HCT116 (cell line): Measurements from ENCODE around the gene CLEC3B. TPM values are rescaled to one million over a fixed set of nuclear protein-coding genes. Genes with fewer than 3 reads are reported as not detected.

Source experiments
- ATAC-seq: fragments of 200-7000 bp; cut with Tn5 transposase; 2 replicates; pipeline ENCODE4 v1.9.1; 2020; ENCODE audit warnings: mild to moderate bottlenecking, moderate library complexity
- BruUV-seq: library from RNA; stranded (reverse); fragments of 400-500 nt; replicated peaks from 2 replicates; lab custom pipeline; 2021; lab: Mats Ljungman, UMichigan
- CTCF ChIA-PET: fragments of 300-600 bp; sonication (Branson Sonifier 250); formaldehyde crosslinking; loops from one replicate; lab custom pipeline; 2021; ENCODE audit warnings: antibody characterized with exemption; lab: Charles Lee
- POLR2A ChIA-PET: fragments of 300-600, 350-600 bp; sonication (Branson Sonifier 250); formaldehyde crosslinking; loops from one replicate; lab custom pipeline; 2021; ENCODE audit warnings: antibody characterized with exemption; lab: Charles Lee
- RAD21 ChIA-PET, 2 experiments: fragments of 300-600 bp; sonication (Branson Sonifier 250); formaldehyde crosslinking; loops; one replicate each; lab custom pipeline; 2023; ENCODE audit warnings: low total read pairs in 2 of 2; ENCODE audit not compliant: uncharacterized antibody in 2 of 2, unreplicated experiment in 2 of 2, low non-redundant PET in 1 of 2; lab: Charles Lee
- DNase-seq: peaks from one replicate; pipeline ENCODE4 v3.0.0-alpha.2; 2010; ENCODE audit warnings: low read depth, low spot score
- H2AFZ ChIP-seq: fragments of 200-600 bp; shearing (Covaris generic), sonication (generic); 2 replicates; pipeline ENCODE4 v1.6.1; 2017; ENCODE audit warnings: low read depth, mixed run types, mixed read lengths, antibody characterized with exemption, low read length; ENCODE audit not compliant: poor library complexity, severe bottlenecking
- H3K27ac ChIP-seq: 2 replicates; pipeline ENCODE4 v1.5.1; 2012; ENCODE audit warnings: low read depth, low read length
- H3K27me3 ChIP-seq: fragments of 200-600 bp; sonication (generic); 2 replicates; pipeline ENCODE4 v1.6.1; 2016; ENCODE audit warnings: mixed run types, low read length, mixed read lengths; ENCODE audit not compliant: insufficient read depth
- H3K36me3 ChIP-seq, 2 experiments: fragments of 200-500 bp in 1 of 2; fragments of 200-600 bp in 1 of 2; sonication (Bioruptor generic) in 1 of 2; sonication (generic) in 1 of 2; 2 replicates each; pipeline versions ENCODE4 v1.5.1 to v1.6.1; 2014 to 2016; ENCODE audit warnings: low read length in 2 of 2, inconsistent platforms in 1 of 2, mixed read lengths in 1 of 2, mixed run types in 1 of 2; ENCODE audit not compliant: insufficient read depth in 2 of 2, control insufficient read depth in 1 of 2
- H3K4me1 ChIP-seq, 2 experiments: fragments of 200-600 bp in 1 of 2; sonication (generic) in 1 of 2; 2 replicates each; pipeline versions ENCODE4 v1.5.1 to v1.6.1; 2012 to 2017; ENCODE audit warnings: low read length in 2 of 2, inconsistent platforms in 1 of 2, mild to moderate bottlenecking in 1 of 2, mixed read lengths in 1 of 2, mixed run types in 1 of 2, moderate library complexity in 1 of 2; ENCODE audit not compliant: insufficient read depth in 2 of 2, control insufficient read depth in 1 of 2
- H3K4me2 ChIP-seq: fragments of 200-600 bp; sonication (generic); 2 replicates; pipeline ENCODE4 v1.6.1; 2017; ENCODE audit warnings: mixed run types, low read length, mixed read lengths
- H3K4me3 ChIP-seq, 2 experiments: fragments of 200-600 bp in 1 of 2; sonication (generic) in 1 of 2; replicated peaks in 1 of 2; 2 replicates each; pipeline ENCODE4 v1.5.1; 2011 to 2016; ENCODE audit warnings: low read length in 2 of 2, control low read depth in 1 of 2, low read depth in 1 of 2, mild to moderate bottlenecking in 1 of 2, mixed read lengths in 1 of 2, mixed run types in 1 of 2
- H3K79me2 ChIP-seq: fragments of 200-600 bp; sonication (generic); 2 replicates; pipeline ENCODE4 v1.6.1; 2017; ENCODE audit warnings: mild to moderate bottlenecking, mixed run types, low read length, moderate library complexity, mixed read lengths; ENCODE audit not compliant: insufficient read depth
- H3K9ac ChIP-seq: fragments of 200-600 bp; sonication (generic); 2 replicates; pipeline ENCODE4 v1.6.1; 2016; ENCODE audit warnings: low read length, mixed read lengths
- H3K9me2 ChIP-seq: fragments of 200-600 bp; sonication (generic), shearing (Covaris generic); 2 replicates; pipeline ENCODE4 v1.6.1; 2017; ENCODE audit warnings: mixed run types, mild to moderate bottlenecking, moderate library complexity; ENCODE audit not compliant: insufficient read depth
- H3K9me3 ChIP-seq, 2 experiments: fragments of 200-500 bp in 1 of 2; fragments of 200-600 bp in 1 of 2; sonication (Bioruptor generic) in 1 of 2; sonication (generic) in 1 of 2; 2 replicates each; pipeline ENCODE4 v1.6.1; 2014 to 2017; ENCODE audit warnings: low read length in 2 of 2, mixed read lengths in 2 of 2, inconsistent platforms in 1 of 2, low read depth in 1 of 2, mild to moderate bottlenecking in 1 of 2, mixed run types in 1 of 2, moderate library complexity in 1 of 2; ENCODE audit not compliant: control insufficient read depth in 1 of 2, insufficient read depth in 1 of 2
- H4K20me1 ChIP-seq: fragments of 200-600 bp; sonication (generic), shearing (Covaris generic); 2 replicates; pipeline ENCODE4 v1.6.1; 2017; ENCODE audit warnings: mixed run types, mild to moderate bottlenecking, moderate library complexity; ENCODE audit not compliant: insufficient read depth
- ATF3 ChIP-seq: IDR thresholded peaks from 2 replicates; pipeline ENCODE4 v1.6.1; 2012
- CEBPB ChIP-seq: IDR thresholded peaks from 2 replicates; pipeline ENCODE4 v1.6.1; 2012; ENCODE audit warnings: low read depth
- CTCF ChIP-seq, 3 experiments: fragments of 200-600 bp in 1 of 3; sonication (generic) in 1 of 3; IDR thresholded peaks in 2 of 3; conservative IDR thresholded peaks in 1 of 3; 2 replicates each; pipeline ENCODE4 v1.5.1; 2012 to 2017; ENCODE audit warnings: low read depth in 2 of 3, low read length in 2 of 3, antibody characterized with exemption in 1 of 3, borderline replicate concordance in 1 of 3, control low read depth in 1 of 3, mild to moderate bottlenecking in 1 of 3, mixed read lengths in 1 of 3, mixed run types in 1 of 3, moderate library complexity in 1 of 3; ENCODE audit not compliant: insufficient read depth in 1 of 3
- ELF1 ChIP-seq: IDR thresholded peaks from 2 replicates; pipeline ENCODE4 v1.6.1; 2012; ENCODE audit warnings: low read depth, borderline replicate concordance
- EZH2 ChIP-seq: fragments of 200-600 bp; sonication (generic); IDR thresholded peaks from 2 replicates; pipeline ENCODE4 v1.6.1; 2017; ENCODE audit warnings: antibody characterized with exemption, mixed run types
- FOSL1 ChIP-seq: IDR thresholded peaks from 2 replicates; pipeline ENCODE4 v1.6.1; 2012; ENCODE audit warnings: low read depth
- JUND ChIP-seq: IDR thresholded peaks from 2 replicates; pipeline ENCODE4 v1.6.1; 2012
- POLR2A ChIP-seq: IDR thresholded peaks from 2 replicates; pipeline ENCODE4 v1.7.0; 2011; ENCODE audit warnings: borderline replicate concordance; ENCODE audit not compliant: insufficient read depth, insufficient read length; ENCODE audit errors: extremely low read depth
- POLR2AphosphoS5 ChIP-seq: IDR thresholded peaks from 2 replicates; pipeline ENCODE4 v1.6.1; 2011; ENCODE audit warnings: mild to moderate bottlenecking, low read depth, low read length, moderate library complexity
- RAD21 ChIP-seq: IDR thresholded peaks from 2 replicates; pipeline ENCODE4 v1.6.1; 2012; ENCODE audit warnings: low read depth, mild to moderate bottlenecking
- REST ChIP-seq: IDR thresholded peaks from 2 replicates; pipeline ENCODE4 v1.6.1; 2012; ENCODE audit warnings: low read depth
- SIN3A ChIP-seq: IDR thresholded peaks from 2 replicates; pipeline ENCODE4 v1.6.1; 2012; ENCODE audit warnings: low read depth
- SP1 ChIP-seq: IDR thresholded peaks from 2 replicates; pipeline ENCODE4 v1.6.1; 2012; ENCODE audit warnings: low read depth
- YY1 ChIP-seq: IDR thresholded peaks from 2 replicates; pipeline ENCODE4 v1.6.1; 2011; ENCODE audit warnings: low read length, low read depth, moderate library complexity, mild to moderate bottlenecking; ENCODE audit not compliant: insufficient replicate concordance; ENCODE audit errors: extremely low read depth
- intact Hi-C: fragments of 100-400 bp; cut with micrococcal nuclease; formaldehyde crosslinking; loops from 2 replicates; pipeline ENCODE4 v1.10.0; 2022
- total RNA-seq: library from RNA; stranded (reverse); gene quantifications from one replicate; pipeline ENCODE4 v1.2.1, GENCODE V29; 2021; ENCODE audit not compliant: unreplicated experiment

Gene CLEC3B
- total RNA-seq, 1 experiment from 2014 or later: 0.57 TPM

GRCh38 chr3:44999782-45000181 lies 26.3 kb upstream of the CLEC3B start:
- Histone ChIP-seq H3K36me3 (peaks cover 31 to 50% of the 10 kb centered on the region in 2 experiments; a peak in 3 of 4 replicates), H3K27ac (no peak overlapping the region), H3K9ac (no peak overlapping the region), H3K27me3 (no peaks in the 10 kb centered on the region), H3K9me2 (no peaks in the 10 kb centered on the region), H3K4me3 (no peak overlapping the region), H2AFZ (no peak overlapping the region), H3K79me2 (peaks cover 22% of the 10 kb centered on the region), H3K4me2 (no peak overlapping the region), H3K9me3 (no peaks in the 10 kb centered on the region), H4K20me1 (no peaks in the 10 kb centered on the region; the same call in 1 of the 2 replicates), H3K4me1 (peaks cover 0 to 10% of the 10 kb centered on the region in 2 experiments; a peak in 2 of 4 replicates)
- intact Hi-C loops: loop anchor here (10.0 kb wide), 1 partner anchor 465 kb away; no protein-coding TSS in a partner anchor
- ChIA-PET RAD21 (no interaction called here), CTCF (no interaction called here), POLR2A (no interaction called here)
- no TSS peak for BruUV-seq
- ATAC-seq: no peak
- DNase-seq: no peak
- no peak for TF ChIP-seq ATF3
- no peak for TF ChIP-seq JUND
- TF ChIP-seq FOSL1: no peak
- TF ChIP-seq RAD21: no peak
- no peak for TF ChIP-seq CTCF (IDR thresholded peaks at IDR 0.05 in 2 of 3, conservative IDR thresholded peaks at IDR 0.05 in 1 of 3; ENCODE audit: borderline replicate concordance in 1 of 3, insufficient read depth in 1 of 3, low read depth in 2 of 3, low read length in 2 of 3)
- TF ChIP-seq CEBPB: no peak
- TF ChIP-seq EZH2: no peak
- no peak for TF ChIP-seq YY1
- TF ChIP-seq POLR2A: no peak
- TF ChIP-seq SP1: no peak
- no peak for TF ChIP-seq ELF1
- no peak for TF ChIP-seq POLR2AphosphoS5
- TF ChIP-seq REST: no peak
- TF ChIP-seq SIN3A: no peak
